ENCODE results near the gene ARPC1B. TPM values are rescaled to one million over a fixed set of nuclear protein-coding genes. Genes with fewer than 3 reads are reported as not detected.

ARPC1B gene
- total and polyA plus RNA-seq, 2 of the 8 experiments (the other 6 are each of a cell fraction or from before 2014, with no cell fraction given) = 64.5 to 115 TPM

- no peak overlapping the region for H3K4ac ChIP-seq (replicated peaks; ENCODE audit: insufficient read length, low read depth, low read length)
- WGBS, 2 experiments (ENCODE audit: extremely low coverage in 1 of 2, insufficient coverage in 1 of 2, insufficient read length in 1 of 2, insufficient replicate concordance in 2 of 2, low coverage in 1 of 2, low lambda C conversion rate in 2 of 2, missing lambda C conversion rate in 1 of 2) = 88% methylated on average over 10 of the region's 10 CpGs; no CpG with 5 or more reads in 1 of the 2 experiments
- no peak overlapping the region for H2BK20ac ChIP-seq (ENCODE audit: low read length)
- no peak overlapping the region for H2BK120ac ChIP-seq (replicated peaks; ENCODE audit: low read depth, low read length)
- no peak overlapping the region for H3K4me2 ChIP-seq (ENCODE audit: insufficient read depth in 1 of 2, low read depth in 2 of 2, low read length in 2 of 2)
- H2AFZ ChIP-seq (ENCODE audit: low read length) = no peak overlapping the region
- DNase-seq (ENCODE audit: low read depth in 1 of 2, low spot score in 2 of 2) (no peak), FAIRE-seq (no peak)
- ChIA-PET CTCF (ENCODE audit: partially characterized antibody) (no interaction called here), POLR2A (ENCODE audit: partially characterized antibody) (interaction anchor here (0.9 to 3.3 kb wide), 4 partner anchors 9 to 25 kb away, joined by 3 to 18 read pairs (median 5); partner anchors contain the start of genes BUD31 and PDAP1)
- H3K23ac ChIP-seq (ENCODE audit: insufficient read length) = no peak overlapping the region
- no peak overlapping the region for H2BK5ac ChIP-seq (ENCODE audit: low read depth, low read length)
- H3K9ac ChIP-seq (replicated peaks in 1 of 4; ENCODE audit: extremely low read depth in 1 of 4, low read depth in 3 of 4, low read length in 3 of 4) = no peak overlapping the region
- no peaks in the 10 kb centered on the region for H3K9me3 ChIP-seq (ENCODE audit: insufficient read depth in 2 of 2, low read depth in 1 of 2, low read length in 1 of 2)
- H3K36me3 ChIP-seq (ENCODE audit: control insufficient read depth in 2 of 4, insufficient read depth in 4 of 4, low read length in 3 of 4) = peaks cover 1 to 7% (median 3%) of the 10 kb centered on the region in 4 experiments; a peak in 4 of 8 replicates
- H3K23me2 ChIP-seq (ENCODE audit: low read depth, low read length) = no peaks in the 10 kb centered on the region; the same call in 1 of the 2 replicates
- no peak overlapping the region for H4K5ac ChIP-seq (ENCODE audit: insufficient read length, low read depth, low read length)
- H2BK12ac ChIP-seq (ENCODE audit: low read depth, low read length) = no peak overlapping the region
- H3K79me1 ChIP-seq (ENCODE audit: low read depth, low read length) = peaks cover 13% of the 10 kb centered on the region
- no peak overlapping the region for H4K91ac ChIP-seq (replicated peaks; ENCODE audit: insufficient read length, low read length)
- no peak overlapping the region for H2AK5ac ChIP-seq (ENCODE audit: low read depth, low read length)
- H3K18ac ChIP-seq (ENCODE audit: extremely low read depth, low read length) = no peak overlapping the region
- H3K14ac ChIP-seq (ENCODE audit: insufficient read length) = no peak overlapping the region
- no peak overlapping the region for H2BK15ac ChIP-seq (ENCODE audit: low read length)
- no peak overlapping the region for H3K4me3 ChIP-seq (ENCODE audit: extremely low read depth in 1 of 4, insufficient read depth in 2 of 4, low read depth in 3 of 4, low read length in 4 of 4)
- H3K27ac ChIP-seq (ENCODE audit: low read depth, low read length) = no peak overlapping the region
- peaks cover 0 to 5% (median 1%) of the 10 kb centered on the region in 4 experiments; a peak in 3 of 7 replicates for H3K4me1 ChIP-seq (replicated peaks in 1 of 4; ENCODE audit: control insufficient read depth in 3 of 4, insufficient read depth in 4 of 4, low read length in 3 of 4)
- no peak overlapping the region for H3K56ac ChIP-seq (replicated peaks; ENCODE audit: insufficient read length, low read depth, low read length)
- no peaks in the 10 kb centered on the region for H3K27me3 ChIP-seq (replicated peaks in 1 of 4; ENCODE audit: control insufficient read depth in 3 of 4, extremely low read depth in 1 of 4, insufficient read depth in 3 of 4, low read length in 3 of 4)
- H4K20me1 ChIP-seq (replicated peaks in 1 of 2; ENCODE audit: control insufficient read depth in 1 of 2, insufficient read depth in 2 of 2, low read length in 2 of 2) = peaks cover 12 to 21% of the 10 kb centered on the region in 2 experiments
- peaks cover 0 to 13% of the 10 kb centered on the region in 2 experiments; a peak in 1 of 4 replicates for H3K79me2 ChIP-seq (ENCODE audit: control insufficient read depth in 1 of 2, insufficient read depth in 2 of 2, low read length in 2 of 2)
- no peak overlapping the region for H4K8ac ChIP-seq (ENCODE audit: extremely low read depth, insufficient read depth, low read length)
- TF ChIP-seq EGR1 (IDR thresholded peaks at IDR 0.05; ENCODE audit: borderline replicate concordance, low read depth, low read length) = no peak
- no peak for TF ChIP-seq POLR2A (IDR thresholded peaks at IDR 0.05; ENCODE audit: control extremely low read depth in 1 of 2, low read depth in 2 of 2, low read length in 2 of 2)
- no peak for TF ChIP-seq EZH2 (IDR thresholded peaks at IDR 0.05; ENCODE audit: low read depth, low read length, severe bottlenecking)
- no peak for TF ChIP-seq BACH1 (IDR thresholded peaks at IDR 0.05; ENCODE audit: low read length)
- no peak for TF ChIP-seq ZNF274 (IDR thresholded peaks at IDR 0.05; ENCODE audit: borderline replicate concordance, extremely low read depth, low read length)
- no peak for TF ChIP-seq ASH2L (IDR thresholded peaks at IDR 0.05; ENCODE audit: low read length)
- no peak for TF ChIP-seq CTCF (IDR thresholded peaks at IDR 0.05; ENCODE audit: control extremely low read depth in 1 of 3, insufficient read depth in 1 of 3, low read depth in 1 of 3, low read length in 3 of 3)
- TF ChIP-seq EP300 (IDR thresholded peaks at IDR 0.05; ENCODE audit: borderline replicate concordance in 1 of 2, low read depth in 2 of 2, low read length in 2 of 2) = no peak
- no peak for TF ChIP-seq NRF1 (IDR thresholded peaks at IDR 0.05; ENCODE audit: low read depth, low read length)
- no peak for TF ChIP-seq CEBPB (IDR thresholded peaks at IDR 0.05; ENCODE audit: low read depth, low read length)
- TF ChIP-seq SRF (IDR thresholded peaks at IDR 0.05; ENCODE audit: low read depth, low read length) = no peak
- TF ChIP-seq JUN (IDR thresholded peaks at IDR 0.05; ENCODE audit: low read depth, low read length) = no peak
Observed at GRCh38 chr7:99383203-99383602, 8.7 kb downstream of the ARPC1B start.

Data from H1 (cell line).